GM23338 (cell line): ENCODE data around the gene BICC1. TPM values are rescaled to one million over a fixed set of nuclear protein-coding genes. Genes with fewer than 3 reads are reported as not detected.

ENCODE experiments used
- ATAC-seq: fragments of 200-7000 bp; cut with Tn5 transposase; 3 replicates; pipeline ENCODE4 v1.9.1; 2020
- DNase-seq: peaks from one replicate; pipeline ENCODE4 v3.0.0-alpha.2; 2015; ENCODE audit warnings: low spot score
- H2AFZ ChIP-seq: fragments of 200-600 bp; sonication (generic); 2 replicates; pipeline ENCODE4 v1.8.0; 2016; ENCODE audit warnings: antibody characterized with exemption, mild to moderate bottlenecking, moderate library complexity
- H3F3A ChIP-seq: fragments of 200-600 bp; sonication (generic); replicated peaks from 2 replicates; pipeline ENCODE4 v1.8.0; 2017; ENCODE audit warnings: antibody characterized with exemption, mixed run types, low read depth
- H3K27ac ChIP-seq: fragments of 200-600 bp; sonication (generic); 2 replicates; pipeline ENCODE4 v1.6.1; 2016; ENCODE audit warnings: low read depth
- H3K27me3 ChIP-seq: fragments of 200-600 bp; sonication (generic); 2 replicates; pipeline ENCODE4 v1.8.0; 2016; ENCODE audit warnings: mild to moderate bottlenecking, mixed run types, moderate library complexity; ENCODE audit not compliant: insufficient read depth
- H3K36me3 ChIP-seq: fragments of 200-600 bp; sonication (generic); 2 replicates; pipeline ENCODE4 v1.8.0; 2016; ENCODE audit warnings: mild to moderate bottlenecking; ENCODE audit not compliant: insufficient read depth
- H3K4me1 ChIP-seq: fragments of 200-600 bp; sonication (generic); 2 replicates; pipeline ENCODE4 v1.8.0; 2016; ENCODE audit warnings: mild to moderate bottlenecking, moderate library complexity; ENCODE audit not compliant: insufficient read depth
- H3K4me2 ChIP-seq: fragments of 200-600 bp; sonication (generic); 2 replicates; pipeline ENCODE4 v1.7.1; 2017; ENCODE audit warnings: mixed run types
- H3K4me3 ChIP-seq: fragments of 200-600 bp; sonication (generic); 2 replicates; pipeline ENCODE4 v1.6.1; 2016; ENCODE audit warnings: mixed run types
- H3K79me2 ChIP-seq: fragments of 200-600 bp; sonication (generic); replicated peaks from 2 replicates; pipeline ENCODE4 v1.8.0; 2017; ENCODE audit warnings: mild to moderate bottlenecking; ENCODE audit not compliant: insufficient read depth
- H3K9me2 ChIP-seq: fragments of 200-600 bp; sonication (generic); 2 replicates; pipeline ENCODE4 v1.8.0; 2017; ENCODE audit not compliant: insufficient read depth
- H4K20me1 ChIP-seq: fragments of 200-600 bp; sonication (generic); replicated peaks from 2 replicates; pipeline ENCODE4 v1.8.0; 2017; ENCODE audit warnings: mild to moderate bottlenecking; ENCODE audit not compliant: insufficient read depth
- H3K27ac Mint-ChIP-seq: 2 replicates; pipeline ENCODE4 v1.8.0; 2020; ENCODE audit warnings: inconsistent platforms, mild to moderate bottlenecking, moderate library complexity, mixed read lengths
- H3K27me3 Mint-ChIP-seq: 3 replicates; pipeline ENCODE4 v1.8.0; 2022; ENCODE audit warnings: low read depth, mild to moderate bottlenecking, moderate library complexity, mixed read lengths, inconsistent platforms; ENCODE audit not compliant: insufficient read depth, poor library complexity
- H3K36me3 Mint-ChIP-seq: 3 replicates; pipeline ENCODE4 v1.8.0; 2021; ENCODE audit warnings: low read depth, mild to moderate bottlenecking, inconsistent platforms, moderate library complexity, mixed read lengths
- H3K4me1 Mint-ChIP-seq: 3 replicates; pipeline ENCODE4 v1.8.0; 2020; ENCODE audit warnings: mild to moderate bottlenecking, inconsistent platforms, mixed read lengths
- H3K4me3 Mint-ChIP-seq: 3 replicates; pipeline ENCODE4 v1.8.0; 2021; ENCODE audit warnings: moderate library complexity, mild to moderate bottlenecking, inconsistent platforms, mixed read lengths
- H3K9me3 Mint-ChIP-seq: 3 replicates; pipeline ENCODE4 v1.8.0; 2020; ENCODE audit warnings: moderate library complexity, mild to moderate bottlenecking, inconsistent platforms, mixed read lengths
- ETS1 ChIP-seq: IDR thresholded peaks from 2 replicates; pipeline ENCODE4 v1.6.1; 2016; ENCODE audit warnings: antibody characterized with exemption
- EZH2 ChIP-seq: fragments of 200-600 bp; sonication (generic); IDR thresholded peaks from one replicate; pipeline ENCODE4 v1.8.0; 2017; ENCODE audit warnings: antibody characterized with exemption, mild to moderate bottlenecking, low read depth; ENCODE audit not compliant: unreplicated experiment
- EZH2phosphoT487 ChIP-seq: fragments of 200-600 bp; sonication (generic); IDR thresholded peaks from one replicate; pipeline ENCODE4 v1.8.1; 2018; ENCODE audit warnings: antibody characterized with exemption; ENCODE audit not compliant: unreplicated experiment
- NANOG ChIP-seq: IDR thresholded peaks from 2 replicates; pipeline ENCODE4 v1.6.1; 2016; ENCODE audit warnings: antibody characterized with exemption, borderline replicate concordance
- POLR2AphosphoS5 ChIP-seq: IDR thresholded peaks from 2 replicates; pipeline ENCODE4 v1.6.1; 2016; ENCODE audit warnings: antibody characterized with exemption, low read depth
- STAT1 ChIP-seq: IDR thresholded peaks from one replicate; pipeline ENCODE4 v1.6.1; 2016; ENCODE audit warnings: antibody characterized with exemption; ENCODE audit not compliant: unreplicated experiment
- ZNF114 ChIP-seq: fragments of 250-450 bp; sonication (Bioruptor Pico); IDR thresholded peaks from 2 replicates; pipeline ENCODE4 v1.5.0; 2020; ENCODE audit warnings: mild to moderate bottlenecking, moderate library complexity
- ZNF331 ChIP-seq: fragments of 250-450 bp; sonication (Bioruptor Pico); IDR thresholded peaks from 2 replicates; pipeline ENCODE4 v1.5.0; 2020; ENCODE audit warnings: low read depth, mild to moderate bottlenecking, moderate library complexity
- polyA plus RNA-seq: library from polyadenylated mRNA; unstranded; fragments of >200 nt; fragmentation: Nextera tagmentation; extraction: Ambion mirVana; gene quantifications from 2 replicates; pipeline ENCODE4 v1.2.1, GENCODE V29; 2016
- total RNA-seq: library from RNA; depleted of rRNA; stranded (reverse); fragments of >200 nt; shearing (Covaris generic); gene quantifications from 2 replicates; pipeline ENCODE4 v1.2.3, GENCODE V29; 2014
- TF ChIP-seq, protein P1 (sequence below), 2 experiments: fragments of 200-600 bp in 1 of 2; sonication (generic) in 1 of 2; conservative IDR thresholded peaks; 2 replicates each; pipeline versions ENCODE4 v1.5.1 to v1.6.1; 2016 to 2017; ENCODE audit warnings: antibody characterized with exemption in 2 of 2, low read depth in 2 of 2, mild to moderate bottlenecking in 2 of 2, moderate library complexity in 1 of 2
- TF ChIP-seq, protein P2 (sequence below): fragments of 250-450 bp; sonication (Bioruptor Pico); IDR thresholded peaks from 2 replicates; pipeline ENCODE4 v1.5.0; 2020; ENCODE audit warnings: mild to moderate bottlenecking, moderate library complexity
- TF ChIP-seq, protein P3 (sequence below): IDR thresholded peaks from one replicate; pipeline ENCODE4 v1.6.1; 2018; ENCODE audit warnings: antibody characterized with exemption; ENCODE audit not compliant: unreplicated experiment

BICC1 gene
- total and polyA plus RNA-seq, 2 experiments from 2014 or later: 1.3 to 2.2 TPM

- Mint-ChIP-seq H3K36me3 (no peaks in the 10 kb centered on the region), H3K9me3 (no peaks in the 10 kb centered on the region), H3K27me3 (no peaks in the 10 kb centered on the region), H3K4me1 (no peaks in the 10 kb centered on the region), H3K4me3 (no peak overlapping the region), H3K27ac (no peak overlapping the region)
- Histone ChIP-seq H3K36me3 (no peaks in the 10 kb centered on the region), H4K20me1 (no peaks in the 10 kb centered on the region), H3K79me2 (no peaks in the 10 kb centered on the region), H3F3A (no peaks in the 10 kb centered on the region), H3K27ac (no peak overlapping the region), H3K4me1 (no peaks in the 10 kb centered on the region), H3K9me2 (no peaks in the 10 kb centered on the region), H3K27me3 (no peaks in the 10 kb centered on the region), H2AFZ (no peak overlapping the region), H3K4me2 (no peak overlapping the region), H3K4me3 (no peak overlapping the region)
- DNase-seq (no peak), ATAC-seq (no peak)
- TF ChIP-seq ETS1 (no peak), NANOG (no peak), EZH2phosphoT487 (no peak), EZH2 (no peak), ZNF114 (no peak), POLR2AphosphoS5 (no peak), ZNF331 (CRISPR knock-in tag) (no peak), STAT1 (no peak)
- TF ChIP-seq, protein P1, sequence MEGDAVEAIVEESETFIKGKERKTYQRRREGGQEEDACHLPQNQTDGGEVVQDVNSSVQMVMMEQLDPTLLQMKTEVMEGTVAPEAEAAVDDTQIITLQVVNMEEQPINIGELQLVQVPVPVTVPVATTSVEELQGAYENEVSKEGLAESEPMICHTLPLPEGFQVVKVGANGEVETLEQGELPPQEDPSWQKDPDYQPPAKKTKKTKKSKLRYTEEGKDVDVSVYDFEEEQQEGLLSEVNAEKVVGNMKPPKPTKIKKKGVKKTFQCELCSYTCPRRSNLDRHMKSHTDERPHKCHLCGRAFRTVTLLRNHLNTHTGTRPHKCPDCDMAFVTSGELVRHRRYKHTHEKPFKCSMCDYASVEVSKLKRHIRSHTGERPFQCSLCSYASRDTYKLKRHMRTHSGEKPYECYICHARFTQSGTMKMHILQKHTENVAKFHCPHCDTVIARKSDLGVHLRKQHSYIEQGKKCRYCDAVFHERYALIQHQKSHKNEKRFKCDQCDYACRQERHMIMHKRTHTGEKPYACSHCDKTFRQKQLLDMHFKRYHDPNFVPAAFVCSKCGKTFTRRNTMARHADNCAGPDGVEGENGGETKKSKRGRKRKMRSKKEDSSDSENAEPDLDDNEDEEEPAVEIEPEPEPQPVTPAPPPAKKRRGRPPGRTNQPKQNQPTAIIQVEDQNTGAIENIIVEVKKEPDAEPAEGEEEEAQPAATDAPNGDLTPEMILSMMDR (conservative IDR thresholded peaks at IDR 0.05; ENCODE audit: low read depth in 2 of 2): no peak
- TF ChIP-seq, protein P2, sequence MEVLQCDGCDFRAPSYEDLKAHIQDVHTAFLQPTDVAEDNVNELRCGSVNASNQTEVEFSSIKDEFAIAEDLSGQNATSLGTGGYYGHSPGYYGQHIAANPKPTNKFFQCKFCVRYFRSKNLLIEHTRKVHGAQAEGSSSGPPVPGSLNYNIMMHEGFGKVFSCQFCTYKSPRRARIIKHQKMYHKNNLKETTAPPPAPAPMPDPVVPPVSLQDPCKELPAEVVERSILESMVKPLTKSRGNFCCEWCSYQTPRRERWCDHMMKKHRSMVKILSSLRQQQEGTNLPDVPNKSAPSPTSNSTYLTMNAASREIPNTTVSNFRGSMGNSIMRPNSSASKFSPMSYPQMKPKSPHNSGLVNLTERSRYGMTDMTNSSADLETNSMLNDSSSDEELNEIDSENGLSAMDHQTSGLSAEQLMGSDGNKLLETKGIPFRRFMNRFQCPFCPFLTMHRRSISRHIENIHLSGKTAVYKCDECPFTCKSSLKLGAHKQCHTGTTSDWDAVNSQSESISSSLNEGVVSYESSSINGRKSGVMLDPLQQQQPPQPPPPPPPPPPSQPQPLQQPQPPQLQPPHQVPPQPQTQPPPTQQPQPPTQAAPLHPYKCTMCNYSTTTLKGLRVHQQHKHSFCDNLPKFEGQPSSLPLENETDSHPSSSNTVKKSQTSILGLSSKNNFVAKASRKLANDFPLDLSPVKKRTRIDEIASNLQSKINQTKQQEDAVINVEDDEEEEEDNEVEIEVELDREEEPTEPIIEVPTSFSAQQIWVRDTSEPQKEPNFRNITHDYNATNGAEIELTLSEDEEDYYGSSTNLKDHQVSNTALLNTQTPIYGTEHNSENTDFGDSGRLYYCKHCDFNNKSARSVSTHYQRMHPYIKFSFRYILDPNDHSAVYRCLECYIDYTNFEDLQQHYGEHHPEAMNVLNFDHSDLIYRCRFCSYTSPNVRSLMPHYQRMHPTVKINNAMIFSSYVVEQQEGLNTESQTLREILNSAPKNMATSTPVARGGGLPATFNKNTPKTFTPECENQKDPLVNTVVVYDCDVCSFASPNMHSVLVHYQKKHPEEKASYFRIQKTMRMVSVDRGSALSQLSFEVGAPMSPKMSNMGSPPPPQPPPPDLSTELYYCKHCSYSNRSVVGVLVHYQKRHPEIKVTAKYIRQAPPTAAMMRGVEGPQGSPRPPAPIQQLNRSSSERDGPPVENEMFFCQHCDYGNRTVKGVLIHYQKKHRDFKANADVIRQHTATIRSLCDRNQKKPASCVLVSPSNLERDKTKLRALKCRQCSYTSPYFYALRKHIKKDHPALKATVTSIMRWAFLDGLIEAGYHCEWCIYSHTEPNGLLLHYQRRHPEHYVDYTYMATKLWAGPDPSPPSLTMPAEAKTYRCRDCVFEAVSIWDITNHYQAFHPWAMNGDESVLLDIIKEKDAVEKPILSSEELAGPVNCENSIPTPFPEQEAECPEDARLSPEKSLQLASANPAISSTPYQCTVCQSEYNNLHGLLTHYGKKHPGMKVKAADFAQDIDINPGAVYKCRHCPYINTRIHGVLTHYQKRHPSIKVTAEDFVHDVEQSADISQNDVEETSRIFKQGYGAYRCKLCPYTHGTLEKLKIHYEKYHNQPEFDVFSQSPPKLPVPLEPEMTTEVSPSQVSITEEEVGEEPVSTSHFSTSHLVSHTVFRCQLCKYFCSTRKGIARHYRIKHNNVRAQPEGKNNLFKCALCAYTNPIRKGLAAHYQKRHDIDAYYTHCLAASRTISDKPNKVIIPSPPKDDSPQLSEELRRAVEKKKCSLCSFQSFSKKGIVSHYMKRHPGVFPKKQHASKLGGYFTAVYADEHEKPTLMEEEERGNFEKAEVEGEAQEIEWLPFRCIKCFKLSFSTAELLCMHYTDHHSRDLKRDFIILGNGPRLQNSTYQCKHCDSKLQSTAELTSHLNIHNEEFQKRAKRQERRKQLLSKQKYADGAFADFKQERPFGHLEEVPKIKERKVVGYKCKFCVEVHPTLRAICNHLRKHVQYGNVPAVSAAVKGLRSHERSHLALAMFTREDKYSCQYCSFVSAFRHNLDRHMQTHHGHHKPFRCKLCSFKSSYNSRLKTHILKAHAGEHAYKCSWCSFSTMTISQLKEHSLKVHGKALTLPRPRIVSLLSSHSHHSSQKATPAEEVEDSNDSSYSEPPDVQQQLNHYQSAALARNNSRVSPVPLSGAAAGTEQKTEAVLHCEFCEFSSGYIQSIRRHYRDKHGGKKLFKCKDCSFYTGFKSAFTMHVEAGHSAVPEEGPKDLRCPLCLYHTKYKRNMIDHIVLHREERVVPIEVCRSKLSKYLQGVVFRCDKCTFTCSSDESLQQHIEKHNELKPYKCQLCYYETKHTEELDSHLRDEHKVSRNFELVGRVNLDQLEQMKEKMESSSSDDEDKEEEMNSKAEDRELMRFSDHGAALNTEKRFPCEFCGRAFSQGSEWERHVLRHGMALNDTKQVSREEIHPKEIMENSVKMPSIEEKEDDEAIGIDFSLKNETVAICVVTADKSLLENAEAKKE (CRISPR knock-in tag): no peak
- TF ChIP-seq, protein P3, sequence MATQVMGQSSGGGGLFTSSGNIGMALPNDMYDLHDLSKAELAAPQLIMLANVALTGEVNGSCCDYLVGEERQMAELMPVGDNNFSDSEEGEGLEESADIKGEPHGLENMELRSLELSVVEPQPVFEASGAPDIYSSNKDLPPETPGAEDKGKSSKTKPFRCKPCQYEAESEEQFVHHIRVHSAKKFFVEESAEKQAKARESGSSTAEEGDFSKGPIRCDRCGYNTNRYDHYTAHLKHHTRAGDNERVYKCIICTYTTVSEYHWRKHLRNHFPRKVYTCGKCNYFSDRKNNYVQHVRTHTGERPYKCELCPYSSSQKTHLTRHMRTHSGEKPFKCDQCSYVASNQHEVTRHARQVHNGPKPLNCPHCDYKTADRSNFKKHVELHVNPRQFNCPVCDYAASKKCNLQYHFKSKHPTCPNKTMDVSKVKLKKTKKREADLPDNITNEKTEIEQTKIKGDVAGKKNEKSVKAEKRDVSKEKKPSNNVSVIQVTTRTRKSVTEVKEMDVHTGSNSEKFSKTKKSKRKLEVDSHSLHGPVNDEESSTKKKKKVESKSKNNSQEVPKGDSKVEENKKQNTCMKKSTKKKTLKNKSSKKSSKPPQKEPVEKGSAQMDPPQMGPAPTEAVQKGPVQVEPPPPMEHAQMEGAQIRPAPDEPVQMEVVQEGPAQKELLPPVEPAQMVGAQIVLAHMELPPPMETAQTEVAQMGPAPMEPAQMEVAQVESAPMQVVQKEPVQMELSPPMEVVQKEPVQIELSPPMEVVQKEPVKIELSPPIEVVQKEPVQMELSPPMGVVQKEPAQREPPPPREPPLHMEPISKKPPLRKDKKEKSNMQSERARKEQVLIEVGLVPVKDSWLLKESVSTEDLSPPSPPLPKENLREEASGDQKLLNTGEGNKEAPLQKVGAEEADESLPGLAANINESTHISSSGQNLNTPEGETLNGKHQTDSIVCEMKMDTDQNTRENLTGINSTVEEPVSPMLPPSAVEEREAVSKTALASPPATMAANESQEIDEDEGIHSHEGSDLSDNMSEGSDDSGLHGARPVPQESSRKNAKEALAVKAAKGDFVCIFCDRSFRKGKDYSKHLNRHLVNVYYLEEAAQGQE: no peak
Observed at GRCh38 chr10:58782876-58783851, 270.5 kb downstream of the BICC1 start.
